Esophagus squamous epithelium (tissue), 4 donors: ENCODE data around the gene KCND2.

Experiments
- CTCF ChIP-seq, 6 experiments: fragments of 450-650 bp in 4 of 6; fragments of 200-600 bp in 2 of 6; sonication (generic) in 2 of 6; IDR thresholded peaks; one replicate each; pipeline ENCODE4 v1.5.1; 2016 to 2019; ENCODE audit warnings: antibody characterized with exemption in 6 of 6, mild to moderate bottlenecking in 4 of 6, moderate library complexity in 4 of 6
- POLR2A ChIP-seq, 4 donors: fragments of 450-650 bp; IDR thresholded peaks; one replicate each; pipeline ENCODE4 v1.6.1; 2017; ENCODE audit warnings: antibody characterized with exemption in 4 of 4, mild to moderate bottlenecking in 4 of 4, moderate library complexity in 3 of 4

GRCh38 chr7:120538335-120538734, 265.4 kb downstream of the KCND2 start:
- no peak for TF ChIP-seq CTCF (IDR thresholded peaks at IDR 0.05)
- TF ChIP-seq POLR2A (IDR thresholded peaks at IDR 0.05) = no peak
